GM12878 (cell line): ENCODE measurements around the gene GALR3. TPM values are rescaled to one million over a fixed set of nuclear protein-coding genes. Genes with fewer than 3 reads are reported as not detected.

ENCODE experiments used
- ATAC-seq: fragments of 200-7000 bp; cut with Tn5 transposase; 3 replicates; pipeline ENCODE4 v1.9.1; 2020; ENCODE audit warnings: mild to moderate bottlenecking, moderate library complexity
- BruUV-seq: library from RNA; stranded (reverse); fragments of 400-500 nt; replicated peaks from 2 replicates; lab custom pipeline; 2021; lab: Mats Ljungman, UMichigan
- CTCF ChIA-PET: fragments of 300-600 bp; sonication (Branson Sonifier 250); formaldehyde crosslinking; extraction: SDS; loops from one replicate; lab custom pipeline; 2021; ENCODE audit warnings: inconsistent platforms; lab: Yijun Ruan, JAX
- POLR2A ChIA-PET: fragments of 350-600 bp; formaldehyde crosslinking; extraction: SDS; loops from one replicate; lab custom pipeline; 2021; ENCODE audit warnings: inconsistent platforms; lab: Charles Lee
- RAD21 ChIA-PET: fragments of 300-600 bp; sonication (Branson Sonifier 250); formaldehyde crosslinking; loops from one replicate; lab custom pipeline; 2023; ENCODE audit warnings: antibody characterized with exemption; ENCODE audit not compliant: unreplicated experiment; lab: Charles Lee
- SMC1A ChIA-PET: fragments of 300-600 bp; sonication (Branson Sonifier 250); formaldehyde crosslinking; loops from one replicate; lab custom pipeline; 2023; ENCODE audit not compliant: unreplicated experiment, uncharacterized antibody; lab: Charles Lee
- DNase-seq: peaks from one replicate; pipeline ENCODE4 v3.0.0-alpha.2; 2011; ENCODE audit warnings: low read depth, low spot score
- FAIRE-seq: peaks from 3 replicates; lab custom pipeline; 2011; peaks lifted over from hg19 to GRCh38; lab: Jason Lieb, UNC
- H2AFZ ChIP-seq: 2 replicates; pipeline ENCODE4 v1.6.0; 2011; ENCODE audit warnings: low read depth, low read length, control low read depth; ENCODE audit not compliant: control insufficient read depth
- H3K27ac ChIP-seq: 2 replicates; pipeline ENCODE4 v1.5.1; 2011; ENCODE audit warnings: control low read depth; ENCODE audit not compliant: control insufficient read depth, insufficient read depth
- H3K27me3 ChIP-seq, 2 experiments: replicated peaks in 1 of 2; 2 replicates each; pipeline versions ENCODE4 v1.6.0 to v1.6.1; 2011; ENCODE audit warnings: low read length in 1 of 2; ENCODE audit not compliant: control insufficient read depth in 2 of 2, insufficient read depth in 2 of 2
- H3K36me3 ChIP-seq, 2 experiments: 2 replicates each; pipeline ENCODE4 v1.5.1; 2011; ENCODE audit warnings: low read length in 1 of 2; ENCODE audit not compliant: control insufficient read depth in 2 of 2, insufficient read depth in 2 of 2
- H3K4me1 ChIP-seq: 2 replicates; pipeline ENCODE4 v1.6.1; 2011; ENCODE audit warnings: mild to moderate bottlenecking, low read length, moderate library complexity, mixed read lengths; ENCODE audit not compliant: control insufficient read depth, insufficient read depth
- H3K4me2 ChIP-seq: 2 replicates; pipeline ENCODE4 v1.6.0; 2011; ENCODE audit warnings: control low read depth; ENCODE audit not compliant: control insufficient read depth, insufficient read depth
- H3K4me3 ChIP-seq: fragments of 200-600 bp; sonication (generic); 2 replicates; pipeline ENCODE4 v1.5.1; 2016
- H3K79me2 ChIP-seq: 2 replicates; pipeline ENCODE4 v1.6.0; 2011; ENCODE audit warnings: low read length; ENCODE audit not compliant: control insufficient read depth, insufficient read depth
- H3K9ac ChIP-seq: 2 replicates; pipeline ENCODE4 v1.8.0; 2011; ENCODE audit warnings: low read length, control low read depth, mixed read lengths; ENCODE audit not compliant: control insufficient read depth, insufficient read depth
- H3K9me3 ChIP-seq: replicated peaks from 3 replicates; pipeline ENCODE4 v1.5.1; 2011; ENCODE audit warnings: mild to moderate bottlenecking, low read length; ENCODE audit not compliant: control insufficient read depth, insufficient read depth
- H4K20me1 ChIP-seq: 2 replicates; pipeline ENCODE4 v1.6.0; 2011; ENCODE audit not compliant: control insufficient read depth, insufficient read depth
- BCL11A ChIP-seq: IDR thresholded peaks from 2 replicates; pipeline ENCODE4 v1.6.1; 2011; ENCODE audit warnings: low read depth, low read length
- CEBPB ChIP-seq, 2 experiments: fragments of 150-350 bp in 1 of 2; IDR thresholded peaks; 2 replicates each; pipeline ENCODE4 v1.6.1; 2012 to 2014; ENCODE audit warnings: low read depth in 2 of 2, low read length in 2 of 2, borderline replicate concordance in 1 of 2, inconsistent platforms in 1 of 2
- CHD1 ChIP-seq: IDR thresholded peaks from 2 replicates; pipeline ENCODE4 v1.6.1; 2012; ENCODE audit warnings: low read depth, low read length, improper control_type of control experiment
- ESRRA ChIP-seq: IDR thresholded peaks from 2 replicates; pipeline ENCODE4 v1.6.1; 2012; ENCODE audit warnings: mild to moderate bottlenecking, low read length, improper control_type of control experiment
- FOXK2 ChIP-seq: fragments of 450-650 bp; IDR thresholded peaks from 2 replicates; pipeline ENCODE4 v1.6.1; 2017; ENCODE audit warnings: mild to moderate bottlenecking, moderate library complexity
- IRF4 ChIP-seq: IDR thresholded peaks from 2 replicates; pipeline ENCODE4 v1.6.1; 2011; ENCODE audit warnings: low read depth, low read length
- KAT2A ChIP-seq: conservative IDR thresholded peaks from 2 replicates; pipeline ENCODE4 v1.6.1; 2011; ENCODE audit warnings: low read depth, low read length; ENCODE audit not compliant: control insufficient read depth
- RUNX3 ChIP-seq: IDR thresholded peaks from 2 replicates; pipeline ENCODE4 v1.6.1; 2012; ENCODE audit warnings: low read length, inconsistent platforms
- SREBF1 ChIP-seq: IDR thresholded peaks from 2 replicates; pipeline ENCODE4 v1.6.1; 2012; ENCODE audit warnings: mild to moderate bottlenecking, low read length
- STAT1 ChIP-seq: fragments of 450-650 bp; conservative IDR thresholded peaks from 2 replicates; pipeline ENCODE4 v1.6.1; 2014; ENCODE audit warnings: antibody characterized with exemption, mild to moderate bottlenecking
- SUPT20H ChIP-seq: IDR thresholded peaks from 2 replicates; pipeline ENCODE4 v1.6.1; 2011; ENCODE audit warnings: low read depth, mild to moderate bottlenecking, low read length, moderate library complexity, borderline replicate concordance; ENCODE audit not compliant: control insufficient read depth
- TAF1 ChIP-seq: IDR thresholded peaks from 2 replicates; pipeline ENCODE4 v1.6.1; 2011; ENCODE audit warnings: mild to moderate bottlenecking, low read depth, low read length, borderline replicate concordance
- TCF12 ChIP-seq: IDR thresholded peaks from 2 replicates; pipeline ENCODE4 v1.6.1; 2011; ENCODE audit warnings: low read depth, mild to moderate bottlenecking, low read length
- TCF7 ChIP-seq: IDR thresholded peaks from 2 replicates; pipeline ENCODE4 v1.6.1; 2014; ENCODE audit warnings: antibody characterized with exemption, borderline replicate concordance
- YY1 ChIP-seq: IDR thresholded peaks from 2 replicates; pipeline ENCODE4 v1.6.1; 2011; ENCODE audit warnings: low read depth, mild to moderate bottlenecking, low read length
- ZNF24 ChIP-seq: fragments of 450-650 bp; IDR thresholded peaks from 2 replicates; pipeline ENCODE4 v1.6.1; 2017; ENCODE audit warnings: antibody characterized with exemption, mild to moderate bottlenecking
- WGBS: methylation state at CpG from one replicate; pipeline ENCODE4 v1.1.6; 2016; ENCODE audit warnings: low lambda C conversion rate; ENCODE audit not compliant: insufficient replicate concordance, insufficient coverage; ENCODE audit errors: missing lambda C conversion rate; 5-methylcytosine and 5-hydroxymethylcytosine counted together
- in situ Hi-C: fragments of 300-500 bp; cut with MboI; formaldehyde crosslinking; loops from 9 replicates; pipeline ENCODE4 v1.14.3; 2018; ENCODE audit warnings: mixed read lengths
- intact Hi-C: fragments of 100-400 bp; cut with micrococcal nuclease; formaldehyde crosslinking; loops from one replicate; pipeline ENCODE4 v1.14.2; 2022; ENCODE audit not compliant: unreplicated experiment
- polyA plus RNA-seq, 11 experiments: library from polyadenylated mRNA; depleted of rRNA in 4 of 11; unstranded in 6 of 11; stranded (reverse) in 5 of 11; fragments of >200 nt; fragmentation: Nextera tagmentation in 4 of 11; fragmentation: Illumina TruSeq in 1 of 11; extraction: Ambion mirVana in 4 of 11; extraction: Trizol in 1 of 11; gene quantifications; 1 replicate in 1 of 11; 2 replicates in 10 of 11; pipeline versions ENCODE4 v1.2.1 to v1.2.3, GENCODE V29; 2011 to 2016; ENCODE audit warnings: inconsistent platforms in 2 of 11, missing spikeins in 2 of 11, low read depth in 1 of 11
- total RNA-seq, 4 experiments: library from RNA; depleted of rRNA in 3 of 4; stranded (reverse); fragments of >200 nt in 3 of 4; fragmentation: Illumina TruSeq in 1 of 4; extraction: Trizol in 1 of 4; gene quantifications; 2 replicates each; pipeline versions ENCODE4 v1.2.1 to v1.2.3, GENCODE V29; 2013 to 2021
- TF ChIP-seq, protein P1 (sequence below): fragments of 450-650 bp; IDR thresholded peaks from 2 replicates; pipeline ENCODE4 v1.6.1; 2018; ENCODE audit warnings: mild to moderate bottlenecking, low read depth, moderate library complexity; ENCODE audit not compliant: partially characterized antibody
- TF ChIP-seq, protein P2 (sequence below): fragments of 450-650 bp; IDR thresholded peaks from 2 replicates; pipeline ENCODE4 v1.6.1; 2017; ENCODE audit warnings: mild to moderate bottlenecking, low read depth, inconsistent platforms; ENCODE audit not compliant: poor library complexity, severe bottlenecking
- TF ChIP-seq, protein P3 (sequence below): IDR thresholded peaks from 2 replicates; pipeline ENCODE4 v1.6.1; 2011; ENCODE audit warnings: low read depth, mild to moderate bottlenecking, low read length, moderate library complexity, borderline replicate concordance; ENCODE audit errors: extremely low read depth

GALR3 gene
- total and polyA plus RNA-seq, 10 of the 15 experiments (the other 5 are each of a cell fraction or from before 2014, with no cell fraction given), result not detected

DNA sequence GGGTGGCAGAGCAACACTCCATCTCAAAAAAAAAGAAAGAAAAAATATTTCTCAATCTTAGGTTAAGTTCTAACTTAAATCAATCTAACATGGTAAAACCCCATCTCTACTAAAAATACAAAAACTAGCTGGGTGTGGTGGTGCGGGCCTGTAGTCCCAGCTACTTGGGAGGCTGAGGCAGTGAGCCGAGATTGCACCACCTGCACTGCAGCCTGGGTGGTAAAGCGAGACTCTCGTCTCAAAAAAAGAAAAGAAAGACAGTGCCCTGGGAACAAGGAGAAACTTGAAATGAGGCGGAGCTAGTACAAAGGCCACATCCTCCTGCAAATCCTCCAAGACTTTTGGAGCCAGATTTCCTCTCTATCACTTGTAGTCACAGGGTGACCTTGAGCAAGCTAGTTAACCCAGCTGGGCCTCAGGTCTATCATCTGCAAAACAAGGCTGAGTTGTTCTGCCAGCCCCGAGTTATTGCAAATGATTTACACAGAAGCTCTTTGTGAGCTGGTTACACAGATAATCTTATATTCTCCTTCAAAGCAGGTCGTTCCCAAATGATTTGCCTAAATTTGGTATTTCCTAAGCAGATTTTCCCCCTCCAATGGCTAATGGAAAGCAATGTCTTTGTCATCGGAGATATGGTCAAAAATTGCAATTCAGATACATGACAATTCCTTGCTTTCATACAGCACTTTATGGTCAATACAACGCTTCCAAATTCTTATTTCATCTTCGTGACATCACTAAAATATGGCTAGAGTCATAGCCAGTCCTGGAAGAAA, 19.0 kb downstream of the GALR3 start:
- ChIA-PET RAD21 (interaction anchor here (0.8 kb wide), 1 partner anchor 59 kb away, joined by 3 read pairs; no protein-coding TSS in a partner anchor), POLR2A (interaction anchor here (0.9 to 1.2 kb wide), 2 partner anchors 15 to 35 kb away, joined by 3 to 4 read pairs; partner anchors contain the start of gene GCAT), CTCF (interaction anchor here (0.8 to 4.6 kb wide), 6 partner anchors 10 to 250 kb away, joined by 3 to 32 read pairs (median 3); no protein-coding TSS in a partner anchor), SMC1A (interaction anchor here (1.0 kb wide), 1 partner anchor 8 kb away, joined by 4 read pairs; no protein-coding TSS in a partner anchor)
- BruUV-seq, result TSS peak; percentile 57
- Histone ChIP-seq H3K4me2 (peak overlapping the region; percentile 48; the same call in 1 of the 2 replicates), H3K4me1 (peaks cover 4% of the 10 kb centered on the region; the same call in 1 of the 2 replicates), H2AFZ (no peak overlapping the region), H3K9ac (no peak overlapping the region), H3K27ac (no peak overlapping the region), H3K36me3 (peaks cover 3 to 4% of the 10 kb centered on the region in 2 experiments; a peak in 3 of 4 replicates), H3K27me3 (no peaks in the 10 kb centered on the region), H3K9me3 (no peaks in the 10 kb centered on the region; the same call in 1 of the 3 replicates), H3K4me3 (peak overlapping the region; percentile 86), H4K20me1 (no peaks in the 10 kb centered on the region), H3K79me2 (peaks cover 16% of the 10 kb centered on the region)
- intact Hi-C loops (loop anchor here (10.0 kb wide), 1 partner anchor 913 kb away; the partner anchor contains the start of gene SUN2), in situ Hi-C loops (no loop called here)
- FAIRE-seq, result no peak
- no peak for ATAC-seq
- WGBS, result 94% methylated on average over 9 of the region's 10 CpGs
- DNase-seq, result no peak
- TF ChIP-seq BCL11A (no peak), KAT2A (no peak), FOXK2 (no peak), SUPT20H (no peak), YY1 (no peak), SREBF1 (no peak), ZNF24 (no peak), TAF1 (no peak), CHD1 (no peak), RUNX3 (no peak), TCF7 (no peak), CEBPB (IDR thresholded peaks at IDR 0.05; ENCODE audit: borderline replicate concordance in 1 of 2, low read depth in 2 of 2, low read length in 2 of 2) (no peak), ESRRA (no peak), STAT1 (no peak), IRF4 (no peak), TCF12 (no peak)
- TF ChIP-seq, protein P1, sequence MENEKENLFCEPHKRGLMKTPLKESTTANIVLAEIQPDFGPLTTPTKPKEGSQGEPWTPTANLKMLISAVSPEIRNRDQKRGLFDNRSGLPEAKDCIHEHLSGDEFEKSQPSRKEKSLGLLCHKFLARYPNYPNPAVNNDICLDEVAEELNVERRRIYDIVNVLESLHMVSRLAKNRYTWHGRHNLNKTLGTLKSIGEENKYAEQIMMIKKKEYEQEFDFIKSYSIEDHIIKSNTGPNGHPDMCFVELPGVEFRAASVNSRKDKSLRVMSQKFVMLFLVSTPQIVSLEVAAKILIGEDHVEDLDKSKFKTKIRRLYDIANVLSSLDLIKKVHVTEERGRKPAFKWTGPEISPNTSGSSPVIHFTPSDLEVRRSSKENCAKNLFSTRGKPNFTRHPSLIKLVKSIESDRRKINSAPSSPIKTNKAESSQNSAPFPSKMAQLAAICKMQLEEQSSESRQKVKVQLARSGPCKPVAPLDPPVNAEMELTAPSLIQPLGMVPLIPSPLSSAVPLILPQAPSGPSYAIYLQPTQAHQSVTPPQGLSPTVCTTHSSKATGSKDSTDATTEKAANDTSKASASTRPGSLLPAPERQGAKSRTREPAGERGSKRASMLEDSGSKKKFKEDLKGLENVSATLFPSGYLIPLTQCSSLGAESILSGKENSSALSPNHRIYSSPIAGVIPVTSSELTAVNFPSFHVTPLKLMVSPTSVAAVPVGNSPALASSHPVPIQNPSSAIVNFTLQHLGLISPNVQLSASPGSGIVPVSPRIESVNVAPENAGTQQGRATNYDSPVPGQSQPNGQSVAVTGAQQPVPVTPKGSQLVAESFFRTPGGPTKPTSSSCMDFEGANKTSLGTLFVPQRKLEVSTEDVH, result no peak
- TF ChIP-seq, protein P2, sequence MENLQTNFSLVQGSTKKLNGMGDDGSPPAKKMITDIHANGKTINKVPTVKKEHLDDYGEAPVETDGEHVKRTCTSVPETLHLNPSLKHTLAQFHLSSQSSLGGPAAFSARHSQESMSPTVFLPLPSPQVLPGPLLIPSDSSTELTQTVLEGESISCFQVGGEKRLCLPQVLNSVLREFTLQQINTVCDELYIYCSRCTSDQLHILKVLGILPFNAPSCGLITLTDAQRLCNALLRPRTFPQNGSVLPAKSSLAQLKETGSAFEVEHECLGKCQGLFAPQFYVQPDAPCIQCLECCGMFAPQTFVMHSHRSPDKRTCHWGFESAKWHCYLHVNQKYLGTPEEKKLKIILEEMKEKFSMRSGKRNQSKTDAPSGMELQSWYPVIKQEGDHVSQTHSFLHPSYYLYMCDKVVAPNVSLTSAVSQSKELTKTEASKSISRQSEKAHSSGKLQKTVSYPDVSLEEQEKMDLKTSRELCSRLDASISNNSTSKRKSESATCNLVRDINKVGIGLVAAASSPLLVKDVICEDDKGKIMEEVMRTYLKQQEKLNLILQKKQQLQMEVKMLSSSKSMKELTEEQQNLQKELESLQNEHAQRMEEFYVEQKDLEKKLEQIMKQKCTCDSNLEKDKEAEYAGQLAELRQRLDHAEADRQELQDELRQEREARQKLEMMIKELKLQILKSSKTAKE, result no peak
- TF ChIP-seq, protein P3, sequence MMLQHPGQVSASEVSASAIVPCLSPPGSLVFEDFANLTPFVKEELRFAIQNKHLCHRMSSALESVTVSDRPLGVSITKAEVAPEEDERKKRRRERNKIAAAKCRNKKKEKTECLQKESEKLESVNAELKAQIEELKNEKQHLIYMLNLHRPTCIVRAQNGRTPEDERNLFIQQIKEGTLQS, result no peak
